GM21367 (cell line): Measurements from ENCODE around the gene ERICH4.

Experiments
- ATAC-seq: cut with Tn5 transposase; IDR thresholded peaks from one replicate; pipeline ENCODE4 v1.9.1; 2021; ENCODE audit not compliant: unreplicated experiment

The ERICH4 gene

GRCh38 chr19:41413947-41414346, 29.0 kb upstream of the ERICH4 start:
- ATAC-seq: no peak

DNA sequence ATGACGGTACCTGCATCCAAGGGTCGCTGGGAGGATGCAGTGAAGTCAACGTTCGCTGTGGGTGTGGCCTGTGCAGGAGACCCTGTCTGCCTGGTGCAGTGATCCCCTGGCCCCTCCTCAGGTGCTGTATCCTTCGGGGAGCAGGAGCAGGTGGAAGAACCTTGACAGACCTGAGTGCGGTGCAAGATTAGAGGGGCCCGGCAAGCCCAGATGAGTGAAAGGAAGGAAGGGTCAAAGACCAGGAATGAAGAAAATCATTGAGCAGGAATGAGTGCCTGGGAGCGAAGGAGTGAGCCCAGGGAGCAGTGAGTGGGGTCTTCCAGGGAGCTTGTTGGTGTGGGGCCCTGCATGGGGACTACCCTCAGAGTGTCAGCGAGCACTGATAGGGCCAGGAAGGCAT, 28.5 kb upstream of the ERICH4 start:
- no peak for ATAC-seq

DNA sequence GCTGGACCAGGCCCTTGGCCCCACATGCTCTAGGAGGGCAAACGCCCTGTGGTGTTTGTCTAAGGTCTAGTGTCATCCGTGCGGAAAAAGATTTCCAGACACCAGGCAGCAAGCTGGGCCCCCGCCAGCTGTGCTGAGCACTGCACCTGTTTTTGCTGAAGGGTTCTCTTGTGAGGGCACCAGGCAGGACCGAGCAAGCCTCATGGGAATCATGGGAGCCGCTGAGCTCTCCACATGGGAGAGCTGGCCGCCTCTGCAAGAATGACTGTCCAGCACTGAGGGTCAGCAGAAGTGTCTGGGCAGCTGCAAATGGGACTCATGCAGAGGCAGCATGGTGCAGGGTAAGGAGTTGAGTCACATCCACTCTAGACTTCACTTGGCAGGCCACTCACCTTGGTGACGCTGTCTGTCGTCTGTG, 27.8 kb upstream of the ERICH4 start:
- no peak for ATAC-seq

DNA sequence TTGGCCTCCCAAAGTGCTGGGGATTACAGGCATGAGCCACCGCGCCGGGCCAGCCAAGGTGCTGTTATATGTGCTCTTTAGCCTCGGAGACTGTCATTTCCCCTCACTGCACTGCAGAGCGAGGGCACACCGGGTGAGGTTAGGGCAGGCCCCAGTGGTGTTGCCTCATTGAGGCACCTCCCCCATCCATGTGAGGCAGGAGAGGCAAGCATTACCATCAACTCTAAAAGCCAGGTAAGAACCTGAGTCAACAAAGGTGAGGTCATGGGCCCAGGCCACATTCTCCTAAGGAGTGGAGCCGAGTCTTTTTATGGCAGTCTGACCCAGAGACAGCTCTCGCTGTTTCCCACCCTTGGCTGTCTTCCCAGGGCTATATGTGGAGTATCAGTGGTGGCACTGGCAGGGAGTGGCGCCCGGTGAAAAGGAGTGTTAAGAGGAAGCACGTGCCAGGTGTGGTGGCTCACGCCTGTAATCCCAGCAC, 26.7 kb upstream of the ERICH4 start:
- ATAC-seq: no peak

GRCh38 chr19:41420101-41420880, 22.7 kb upstream of the ERICH4 start:
- ATAC-seq: no peak

GRCh38 chr19:41421314-41421713, 21.6 kb upstream of the ERICH4 start:
- no peak for ATAC-seq

- no peak for ATAC-seq
These were observed 21.0 kb upstream of the ERICH4 start for GRCh38 chr19:41421973-41422372.

DNA sequence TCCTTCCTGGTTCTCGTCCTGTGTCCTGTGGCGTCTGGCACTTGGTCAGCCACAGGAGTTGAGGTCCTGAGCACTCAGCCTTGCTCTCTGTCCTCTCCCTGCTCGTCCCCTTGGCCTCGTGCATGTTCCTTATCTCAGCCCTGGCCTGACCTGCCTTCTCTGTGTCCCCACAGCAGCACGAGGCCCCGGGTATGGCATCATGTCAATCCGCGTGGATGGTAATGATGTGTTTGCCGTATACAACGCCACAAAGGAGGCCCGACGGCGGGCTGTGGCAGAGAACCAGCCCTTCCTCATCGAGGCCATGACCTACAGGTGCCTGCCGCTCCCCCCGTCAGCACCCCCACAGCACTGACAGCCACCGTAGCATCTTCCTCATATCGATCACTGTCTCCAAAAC, 20.5 kb upstream of the ERICH4 start:
- no peak for ATAC-seq

- ATAC-seq: no peak
These were observed 20.0 kb upstream of the ERICH4 start for GRCh38 chr19:41422955-41423354.

GRCh38 chr19:41424335-41425173, 18.4 kb upstream of the ERICH4 start:
- ATAC-seq: no peak

GRCh38 chr19:41425174-41426115, 17.5 kb upstream of the ERICH4 start:
- no peak for ATAC-seq

GRCh38 chr19:41426116-41426841, 16.7 kb upstream of the ERICH4 start:
- no peak for ATAC-seq

DNA sequence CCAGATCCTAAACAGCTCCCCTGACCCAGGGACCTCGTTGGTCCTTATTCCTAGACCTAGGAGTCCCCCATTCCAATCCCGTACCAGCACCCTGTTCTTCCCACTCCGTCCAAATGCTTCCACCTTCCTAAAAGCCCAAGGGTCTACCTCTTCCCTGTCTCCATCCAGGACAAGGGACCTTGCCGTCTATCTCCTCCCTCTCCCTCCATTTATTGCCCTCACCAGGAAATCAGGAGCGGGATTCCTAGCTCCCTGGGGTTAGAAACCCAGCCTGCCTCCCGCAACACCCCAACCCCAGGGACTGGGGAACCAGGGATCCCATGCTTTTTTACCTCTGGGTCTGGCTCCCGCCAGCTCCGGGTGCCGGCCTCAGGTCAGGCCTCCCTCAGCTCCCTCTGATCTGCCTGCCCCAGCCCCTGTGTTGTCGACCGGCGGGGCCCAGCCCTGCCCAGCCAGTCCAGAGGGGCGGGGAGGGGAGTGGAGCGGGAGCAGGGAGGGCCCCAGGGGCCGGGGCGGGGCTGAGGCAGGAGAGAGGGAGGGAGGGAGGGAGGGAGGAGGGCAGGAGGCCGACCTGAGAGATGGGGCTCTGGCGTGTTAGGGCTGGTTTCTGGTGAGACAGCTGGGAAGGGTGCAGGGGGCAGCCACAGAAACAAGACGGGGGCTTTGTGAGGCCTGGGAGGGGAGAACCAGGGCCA, 15.9 kb upstream of the ERICH4 start, which contains the start of gene B3GNT8:
Gene B3GNT8, minus strand, starts transcription at position 423 of the 695 bp plus-strand sequence. CDS start 596 bp downstream, outside the sequence.
- no peak for ATAC-seq

GRCh38 chr19:41427647-41428480, 15.1 kb upstream of the ERICH4 start:
- no peak for ATAC-seq

- ATAC-seq: no peak
These were observed 14.5 kb upstream of the ERICH4 start for GRCh38 chr19:41428481-41428859.

DNA sequence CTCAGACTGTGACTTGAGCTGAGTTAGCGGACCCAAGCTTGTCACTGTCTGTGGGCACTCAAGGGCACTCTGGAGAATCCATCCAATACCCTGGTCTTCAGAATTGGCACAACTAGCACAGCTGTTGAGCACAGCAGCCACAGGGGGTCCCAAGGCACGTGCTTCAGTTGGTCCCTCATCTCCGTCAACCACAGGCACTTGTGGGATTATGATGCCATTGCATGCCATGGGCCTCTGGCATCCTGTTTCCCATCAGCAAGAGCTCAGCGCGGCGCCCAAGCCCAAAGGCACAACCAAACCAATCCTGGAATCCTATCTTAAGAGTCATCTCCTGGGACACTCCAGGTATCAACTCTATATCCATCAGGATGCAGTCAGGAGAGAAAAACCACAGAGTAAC, 12.0 kb upstream of the ERICH4 start:
- no peak for ATAC-seq

DNA sequence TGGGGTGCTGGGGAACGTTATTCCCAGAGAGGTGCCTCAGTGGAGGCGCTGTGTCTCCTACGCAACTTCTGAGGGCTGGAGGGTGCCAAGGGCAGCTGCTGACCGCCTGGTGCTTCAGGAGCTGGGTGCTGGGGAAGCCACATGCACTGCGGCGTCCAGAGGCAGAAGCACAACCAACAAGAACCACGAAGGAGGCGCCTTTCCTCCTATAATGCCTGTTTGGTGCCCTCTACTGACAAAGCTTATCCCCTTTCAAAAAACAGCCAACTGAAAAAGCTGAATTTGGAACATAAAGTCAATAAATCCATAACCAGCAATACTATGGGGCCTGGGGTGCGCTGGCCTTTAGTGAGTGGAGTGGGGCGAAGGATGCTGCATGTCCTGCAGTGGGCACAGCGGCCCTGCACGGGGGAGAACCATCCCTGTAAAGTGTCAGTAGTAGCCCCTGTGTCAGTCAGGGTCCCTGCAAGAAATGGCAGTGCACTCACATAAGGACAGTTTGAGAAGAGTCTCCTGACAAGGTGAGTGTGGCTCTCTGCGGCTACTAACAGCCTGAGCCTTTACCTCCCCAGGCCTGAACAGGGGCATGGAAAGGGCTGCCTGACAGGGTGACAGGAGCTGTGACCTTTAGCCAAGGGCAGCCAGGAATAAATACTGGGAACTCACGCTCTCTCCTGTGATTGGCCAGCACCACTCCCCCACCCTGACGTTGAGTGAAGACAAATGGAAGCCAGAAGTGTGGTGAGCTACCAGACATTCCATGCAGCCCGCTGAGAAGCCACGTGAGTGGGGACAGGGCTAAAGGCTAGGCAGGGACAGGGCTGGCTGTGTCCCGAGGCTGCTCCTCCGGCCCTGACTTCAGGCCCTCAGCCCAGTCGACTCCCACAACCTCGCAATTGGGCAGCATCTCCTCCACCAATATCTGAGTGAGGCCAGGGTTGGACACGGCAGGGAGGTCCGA, 11.2 kb upstream of the ERICH4 start:
- no peak for ATAC-seq

DNA sequence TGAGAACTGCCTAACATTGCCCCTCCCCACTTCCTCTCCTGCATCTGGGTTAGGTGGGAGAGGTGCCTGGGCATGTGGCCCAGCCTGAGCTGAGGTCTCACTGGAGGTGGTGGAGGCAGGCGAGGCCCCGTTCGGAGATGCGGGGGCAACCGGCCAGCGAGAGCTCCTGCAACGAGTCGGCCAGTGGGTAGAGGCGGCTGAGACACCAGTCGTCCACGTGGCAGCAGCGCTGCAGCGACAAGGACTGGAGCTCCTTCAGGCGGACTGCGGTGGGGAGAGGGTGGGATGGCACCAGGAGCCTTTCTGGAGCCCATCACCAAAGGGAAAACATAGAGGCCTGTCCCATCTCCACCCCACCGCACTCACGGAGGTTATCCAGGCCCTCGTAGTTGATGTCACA, 9.8 kb upstream of the ERICH4 start:
- no peak for ATAC-seq
